GM19455 (cell line): ENCODE data around the gene ALPK3.

Experiments used
- ATAC-seq: cut with Tn5 transposase; IDR thresholded peaks from one replicate; pipeline ENCODE4 v1.9.1; 2021; ENCODE audit not compliant: unreplicated experiment

Gene ALPK3

GRCh38 chr15:84798436-84798946, 18.7 kb upstream of the ALPK3 start:
- no peak for ATAC-seq

- ATAC-seq = no peak
Observed at GRCh38 chr15:84799511-84800187, 17.5 kb upstream of the ALPK3 start.

GRCh38 chr15:84800365-84800806, 16.8 kb upstream of the ALPK3 start:
- no peak for ATAC-seq

- ATAC-seq = no peak
Observed at GRCh38 chr15:84804005-84804900, 12.9 kb upstream of the ALPK3 start.

GRCh38 chr15:84805221-84805620, 11.9 kb upstream of the ALPK3 start:
- ATAC-seq = no peak

- ATAC-seq = no peak
Observed at GRCh38 chr15:84807228-84807627, 9.9 kb upstream of the ALPK3 start.

GRCh38 chr15:84810073-84810840, 6.9 kb upstream of the ALPK3 start:
- ATAC-seq = no peak

- ATAC-seq = no peak
Observed at GRCh38 chr15:84811151-84811550, 6.0 kb upstream of the ALPK3 start.

- no peak for ATAC-seq
Observed at GRCh38 chr15:84811828-84812227, 5.3 kb upstream of the ALPK3 start.

- ATAC-seq = no peak
Observed at GRCh38 chr15:84812842-84813241, 4.3 kb upstream of the ALPK3 start.

- ATAC-seq = no peak
Observed at GRCh38 chr15:84813435-84813834, 3.7 kb upstream of the ALPK3 start.

- ATAC-seq = no peak
Observed at GRCh38 chr15:84813931-84814330, 3.2 kb upstream of the ALPK3 start.

- no peak for ATAC-seq
Observed at GRCh38 chr15:84814916-84815315, 2.2 kb upstream of the ALPK3 start.

- no peak for ATAC-seq
Observed at GRCh38 chr15:84817466-84818081, 418 bp downstream of the ALPK3 start.

- no peak for ATAC-seq
Observed at GRCh38 chr15:84818261-84819131, 1.3 kb downstream of the ALPK3 start.

- no peak for ATAC-seq
Observed at GRCh38 chr15:84819291-84819768, 2.2 kb downstream of the ALPK3 start.

- ATAC-seq = no peak
Observed at GRCh38 chr15:84819791-84820190, 2.6 kb downstream of the ALPK3 start.

GRCh38 chr15:84821501-84822021, 4.4 kb downstream of the ALPK3 start:
- no peak for ATAC-seq

GRCh38 chr15:84822653-84823281, 5.6 kb downstream of the ALPK3 start:
- no peak for ATAC-seq
